HTR-8/SVneo (cell line): ENCODE measurements around the gene CREBRF.
"Not testable (repeated sequence)": the region's sequence is repeated elsewhere in the genome, so short reads cannot be mapped to it uniquely, and the experiment has no call there.

Source experiments
- DNase-seq: peaks from one replicate; pipeline ENCODE4 v3.0.0; 2011; ENCODE audit warnings: low spot score, mixed read lengths; ENCODE audit not compliant: insufficient read length
- FAIRE-seq: peaks from 2 replicates; lab custom pipeline; 2011; peaks lifted over from hg19 to GRCh38; lab: Jason Lieb, UNC

The CREBRF gene

GRCh38 chr5:173055983-173056782 is at the start of gene CREBRF:
CREBRF (plus strand) TSS chr5:173056352; CDS start chr5:173080776, 24,424 bp downstream.
- DNase-seq (peak; percentile 97), FAIRE-seq (peak; percentile 91)

- FAIRE-seq = no peak
- no peak for DNase-seq
Observed at GRCh38 chr5:173010021-173010420, 46.1 kb upstream of the CREBRF start.

GRCh38 chr5:173010547-173011464 is 45.3 kb upstream of the CREBRF start:
- FAIRE-seq (no peak), DNase-seq (no peak)

GRCh38 chr5:173011566-173011965 is 44.6 kb upstream of the CREBRF start:
- no peak for DNase-seq
- FAIRE-seq = no peak

- DNase-seq = no peak
- no peak for FAIRE-seq
Observed at GRCh38 chr5:173012882-173013281, 43.3 kb upstream of the CREBRF start.

- FAIRE-seq (no peak), DNase-seq (no peak)
Observed at GRCh38 chr5:173014671-173015070, 41.5 kb upstream of the CREBRF start.

GRCh38 chr5:173015192-173015591 is 41.0 kb upstream of the CREBRF start:
- no peak for DNase-seq
- FAIRE-seq = no peak

GRCh38 chr5:173015598-173016455 is 40.3 kb upstream of the CREBRF start:
- FAIRE-seq (no peak), DNase-seq (no peak)

- FAIRE-seq = no peak
Observed at GRCh38 chr5:173016598-173017046, 39.5 kb upstream of the CREBRF start.

GRCh38 chr5:173017087-173017486 is 39.1 kb upstream of the CREBRF start:
- not testable (repeated sequence) for DNase-seq, FAIRE-seq

More at GRCh38 chr5:173016598-173017046, 39.5 kb upstream of the CREBRF start:
- DNase-seq = no peak

GRCh38 chr5:173018358-173018757 is 37.8 kb upstream of the CREBRF start:
- DNase-seq (no peak), FAIRE-seq (no peak)

- no peak for DNase-seq
- FAIRE-seq = no peak
Observed at GRCh38 chr5:173020154-173020581, 36.0 kb upstream of the CREBRF start.

- no peak for FAIRE-seq
- no peak for DNase-seq
Observed at GRCh38 chr5:173020643-173021042, 35.5 kb upstream of the CREBRF start.

- DNase-seq (no peak), FAIRE-seq (no peak)
Observed at GRCh38 chr5:173025651-173026050, 30.5 kb upstream of the CREBRF start.

- no peak for FAIRE-seq
- no peak for DNase-seq
Observed at GRCh38 chr5:173027905-173028304, 28.2 kb upstream of the CREBRF start.

GRCh38 chr5:173028811-173029327 is 27.3 kb upstream of the CREBRF start:
- FAIRE-seq = no peak

GRCh38 chr5:173029499-173029921 is 26.6 kb upstream of the CREBRF start:
- FAIRE-seq = no peak
- DNase-seq = no peak

More at GRCh38 chr5:173028811-173029327, 27.3 kb upstream of the CREBRF start:
- DNase-seq = no peak

- FAIRE-seq, DNase-seq: not testable (repeated sequence)
Observed at GRCh38 chr5:173032096-173032495, 24.1 kb upstream of the CREBRF start.

- FAIRE-seq = no peak
- DNase-seq = no peak
Observed at GRCh38 chr5:173032730-173033129, 23.4 kb upstream of the CREBRF start.

GRCh38 chr5:173033923-173034322 is 22.2 kb upstream of the CREBRF start:
- FAIRE-seq (no peak), DNase-seq (no peak)
